Activated CD8-positive, alpha-beta memory T cell treated with anti-CD3 and anti-CD28 coated beads, Interleukin-2, amount 50 U/mL, for 24 hours (primary cell): Measurements from ENCODE around the gene WDR62.

Source experiments
- DNase-seq: peaks from one replicate; pipeline ENCODE4 v3.0.0-alpha.2; 2020; ENCODE audit errors: extremely low read depth

Gene WDR62

DNA sequence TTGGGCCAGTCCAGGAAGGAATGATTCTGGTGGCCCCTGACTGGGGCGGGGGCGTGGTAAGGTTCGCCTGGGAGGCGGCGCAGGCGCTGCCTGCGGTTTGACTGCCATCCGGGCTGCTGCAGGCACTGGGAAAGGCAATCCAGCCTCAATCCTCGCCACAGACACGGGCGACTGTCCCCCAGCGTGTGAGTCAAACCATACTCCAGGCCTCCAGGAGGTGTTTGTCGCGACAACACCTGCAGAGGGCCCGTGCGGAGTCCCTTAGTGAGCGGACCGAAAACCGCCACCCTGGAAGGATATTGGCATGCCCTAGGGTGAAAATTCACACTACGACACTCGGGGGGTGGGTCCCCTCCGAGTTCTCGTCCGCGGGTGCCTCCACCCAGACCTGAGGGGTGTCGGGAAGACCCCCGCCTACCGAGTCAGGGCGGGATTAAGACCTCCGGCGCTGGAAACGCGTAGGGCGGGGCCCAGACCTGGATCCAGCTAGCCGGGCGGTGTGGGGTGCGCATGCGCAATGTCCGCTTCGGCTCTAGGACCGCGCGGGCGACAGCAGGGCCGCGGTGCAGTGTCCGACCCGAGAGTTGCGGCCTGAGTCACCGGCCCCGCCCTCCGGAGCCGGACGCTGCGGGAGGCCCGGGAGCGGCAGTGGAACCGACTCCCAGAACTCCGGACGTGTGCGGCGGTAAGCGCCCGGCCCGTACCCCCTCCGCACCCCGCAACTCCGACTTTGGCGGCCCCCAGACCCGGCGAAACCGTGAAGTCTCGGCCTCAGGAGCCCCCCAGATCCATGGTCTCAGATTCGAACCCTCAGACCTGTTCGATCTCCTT, 85.0 kb downstream of the WDR62 start, which contains the start of gene CAPNS1:
TSS of gene CAPNS1 (plus strand) at position 594 of the 831 bp plus-strand sequence. CDS start 946 bp downstream, outside the sequence.
- peak; percentile 84 for DNase-seq

- DNase-seq = no peak
Observed at GRCh38 chr19:36140304-36141038, 85.8 kb downstream of the WDR62 start.

DNA sequence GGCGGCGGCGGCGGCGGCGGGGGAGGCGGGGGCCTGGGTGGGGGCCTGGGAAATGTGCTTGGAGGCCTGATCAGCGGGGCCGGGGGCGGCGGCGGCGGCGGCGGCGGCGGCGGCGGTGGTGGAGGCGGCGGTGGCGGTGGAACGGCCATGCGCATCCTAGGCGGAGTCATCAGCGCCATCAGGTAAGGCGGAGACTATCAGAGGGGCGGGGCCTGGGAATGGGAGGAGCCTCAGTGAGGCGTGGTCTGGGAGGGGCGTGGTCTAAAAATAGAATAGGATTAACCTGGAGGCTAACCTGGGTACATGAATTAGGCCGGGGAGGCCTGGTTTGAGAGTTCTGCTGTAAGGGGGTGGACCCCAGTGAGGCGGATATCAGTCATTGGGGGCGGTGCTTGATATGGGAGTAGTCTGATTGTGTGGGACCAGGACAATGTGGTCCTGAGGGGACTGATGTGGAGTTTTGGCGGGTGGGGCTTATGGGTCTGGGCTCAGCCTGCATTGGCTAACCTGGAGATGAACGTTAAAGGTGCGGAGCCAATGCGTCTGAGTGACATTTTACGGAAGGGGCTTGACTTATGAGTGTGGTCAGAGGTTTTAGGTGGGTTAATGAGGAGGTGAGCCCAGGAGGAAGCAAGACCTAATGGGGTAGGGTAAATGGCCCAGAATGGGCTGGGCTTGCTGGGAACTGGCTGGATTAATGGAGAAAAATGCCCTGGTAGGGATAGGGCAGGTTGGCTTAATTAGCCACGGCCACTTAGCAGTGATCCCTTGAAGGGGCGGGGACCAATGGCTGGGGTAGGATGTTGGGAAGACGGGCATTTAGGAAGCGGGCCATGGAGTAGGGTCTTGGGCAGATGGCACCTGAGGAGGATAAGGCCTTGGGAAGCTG, 86.6 kb downstream of the WDR62 start:
- DNase-seq = peak; percentile 81

GRCh38 chr19:36142046-36142445, 87.3 kb downstream of the WDR62 start:
- no peak for DNase-seq

GRCh38 chr19:36142496-36142895, 87.8 kb downstream of the WDR62 start:
- DNase-seq = no peak

- DNase-seq = no peak
Observed at GRCh38 chr19:36144624-36145023, 89.9 kb downstream of the WDR62 start.

GRCh38 chr19:36149673-36150406, 95.1 kb downstream of the WDR62 start:
- DNase-seq = no peak

DNA sequence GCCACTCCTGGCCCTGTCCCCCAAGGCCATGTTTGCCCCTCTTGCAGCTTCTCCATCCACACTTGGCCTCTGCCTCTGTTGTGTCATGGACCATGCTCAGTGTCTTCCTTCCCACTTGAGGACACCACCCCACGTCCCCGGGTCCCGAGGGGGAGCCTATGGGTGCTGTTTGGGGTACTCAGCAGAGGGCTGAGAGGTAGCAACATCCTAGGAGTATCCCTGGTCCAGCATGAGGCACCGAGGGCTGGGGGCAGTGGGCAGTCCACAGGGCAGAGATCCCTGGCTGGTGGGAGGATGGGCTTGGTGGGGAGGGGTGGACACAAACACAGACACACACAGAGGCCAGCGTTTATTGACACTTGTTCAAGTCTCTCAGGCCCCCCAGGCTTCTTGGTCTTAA, 95.9 kb downstream of the WDR62 start:
- DNase-seq = no peak

GRCh38 chr19:36151144-36152018, 96.7 kb downstream of the WDR62 start:
- no peak for DNase-seq

DNA sequence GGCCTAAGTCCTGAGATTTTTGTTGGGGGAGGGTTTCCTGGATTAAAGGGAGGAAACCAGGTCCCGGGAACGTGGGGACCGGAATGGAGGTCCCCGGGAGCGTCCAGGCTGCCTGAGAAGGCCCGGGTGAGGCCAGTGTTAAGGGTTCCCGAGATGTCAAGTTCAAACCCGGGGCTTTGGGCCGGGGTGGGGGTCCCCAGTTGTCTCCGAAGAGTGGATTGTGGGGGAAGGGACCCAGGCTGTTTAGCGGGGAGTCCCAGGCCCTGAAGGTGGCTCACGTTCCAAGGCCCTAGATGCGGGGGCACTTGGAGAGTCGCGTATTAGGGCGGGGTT, 97.3 kb downstream of the WDR62 start:
- DNase-seq = no peak

- DNase-seq = no peak
Observed at GRCh38 chr19:36152352-36153091, 97.8 kb downstream of the WDR62 start, which contains the start of gene COX7A1. TSS of gene COX7A1 (minus strand) at chr19:36152447. CDS start at chr19:36152407, 40 bp downstream.

GRCh38 chr19:36153126-36153525, 98.4 kb downstream of the WDR62 start:
- DNase-seq = no peak
